DMS153 (cell line): ENCODE data around the gene CFAP74.

ENCODE experiments used
- DNase-seq: peaks from one replicate; lab custom pipeline; 2025; lab: John Stamatoyannopoulos, UW

Gene CFAP74

GRCh38 chr1:2042830-2043773 is 39.5 kb upstream of the CFAP74 start:
- DNase-seq = no peak

- no peak for DNase-seq
These were observed 38.3 kb upstream of the CFAP74 start for GRCh38 chr1:2041887-2042286.

GRCh38 chr1:2041305-2041704 is 37.7 kb upstream of the CFAP74 start:
- DNase-seq = no peak

GRCh38 chr1:2039251-2039650 is 35.7 kb upstream of the CFAP74 start:
- no peak for DNase-seq

DNA sequence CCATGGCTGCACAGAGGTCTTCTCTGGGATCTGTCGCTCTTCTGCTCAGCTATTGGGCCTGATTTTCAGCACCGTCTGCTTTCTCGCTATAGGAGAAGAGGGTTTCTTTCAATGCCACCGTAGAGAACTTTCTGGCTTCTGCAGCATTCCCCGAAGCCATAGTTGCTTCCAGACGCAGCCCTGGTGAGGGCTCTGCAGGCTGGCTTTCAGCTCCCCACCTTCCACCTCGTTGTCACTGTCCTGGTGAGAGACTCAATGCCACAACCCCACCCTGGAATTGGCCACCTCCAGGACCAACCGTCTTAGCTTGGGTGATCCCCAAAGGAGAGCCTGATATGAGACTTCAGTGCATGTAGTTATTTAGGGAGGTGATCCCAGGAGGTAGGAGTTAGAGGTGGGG is 34.6 kb upstream of the CFAP74 start:
- no peak for DNase-seq

GRCh38 chr1:2037314-2037979 is 33.9 kb upstream of the CFAP74 start:
- no peak for DNase-seq

- no peak for DNase-seq
These were observed 32.7 kb upstream of the CFAP74 start for GRCh38 chr1:2036287-2036686.

GRCh38 chr1:2033165-2033564 is 29.6 kb upstream of the CFAP74 start:
- no peak for DNase-seq

DNA sequence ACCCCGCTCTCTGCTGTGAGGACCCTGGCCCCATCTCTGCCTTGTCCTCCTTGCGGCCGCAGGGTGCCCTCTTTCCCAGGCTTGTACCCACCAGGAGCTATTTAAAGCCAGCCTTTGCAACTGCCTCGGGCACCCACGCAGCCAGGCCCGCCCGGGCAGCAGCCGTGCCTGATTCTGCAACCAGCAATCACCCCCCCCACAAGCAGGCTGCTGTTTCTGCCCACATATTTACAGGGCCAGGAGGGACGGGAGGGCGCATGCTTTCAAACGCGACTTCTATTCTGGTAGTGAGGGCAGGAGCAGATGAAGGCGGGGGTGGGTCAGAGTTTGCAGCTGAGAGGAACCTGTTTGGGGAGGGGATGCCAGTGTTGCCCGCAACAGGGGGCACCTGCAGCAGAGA is 29.2 kb upstream of the CFAP74 start:
- DNase-seq = no peak

DNA sequence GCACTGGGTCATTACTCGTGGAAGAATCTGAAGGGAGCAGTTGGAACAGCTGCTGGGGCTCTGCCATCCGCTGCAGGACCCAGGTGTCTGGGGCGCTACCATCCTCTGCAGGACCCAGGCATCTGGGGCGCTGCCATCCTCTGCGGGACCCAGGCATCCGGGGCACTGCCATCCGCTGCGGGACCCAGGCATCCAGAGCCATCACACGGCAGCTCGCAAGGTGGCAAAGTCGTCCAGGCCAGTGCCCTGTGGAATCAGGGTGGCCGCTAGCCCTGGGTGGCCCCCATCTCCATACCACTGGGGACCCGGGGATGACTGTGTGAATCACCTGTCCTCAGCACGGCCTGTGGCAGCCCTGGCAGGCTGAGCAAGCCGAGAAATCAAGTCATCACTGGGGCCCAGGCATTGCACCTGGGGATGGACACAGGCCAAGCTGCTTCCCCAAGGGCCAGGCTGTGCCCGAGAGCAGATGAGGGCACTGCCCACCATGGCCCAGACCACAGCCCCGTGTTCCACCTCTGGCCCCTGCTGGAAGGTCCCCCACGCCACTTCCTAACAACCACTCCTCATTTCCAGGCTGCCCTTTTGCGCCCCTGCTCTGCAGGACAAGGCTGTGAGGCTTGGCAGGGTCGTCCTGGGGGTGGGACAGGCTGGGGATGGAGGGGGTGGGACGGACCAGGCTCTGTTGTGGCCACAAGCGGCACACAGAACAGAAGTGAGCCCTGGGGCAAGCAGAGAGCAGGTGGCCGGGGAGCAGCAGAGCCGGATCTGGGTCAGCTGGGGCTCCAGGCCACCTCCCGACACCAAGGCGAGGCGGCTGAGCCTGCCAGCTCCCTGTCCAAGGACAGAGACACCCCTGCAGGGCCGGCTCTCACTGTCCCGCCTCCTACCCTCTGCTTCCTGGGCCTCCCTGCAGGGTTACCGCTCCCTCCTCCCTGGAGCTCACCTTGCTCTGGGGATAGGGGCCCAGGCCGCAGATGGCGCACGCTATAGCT is 28.3 kb upstream of the CFAP74 start:
- DNase-seq = no peak

- no peak for DNase-seq
These were observed 26.7 kb upstream of the CFAP74 start for GRCh38 chr1:2030076-2030871.

DNA sequence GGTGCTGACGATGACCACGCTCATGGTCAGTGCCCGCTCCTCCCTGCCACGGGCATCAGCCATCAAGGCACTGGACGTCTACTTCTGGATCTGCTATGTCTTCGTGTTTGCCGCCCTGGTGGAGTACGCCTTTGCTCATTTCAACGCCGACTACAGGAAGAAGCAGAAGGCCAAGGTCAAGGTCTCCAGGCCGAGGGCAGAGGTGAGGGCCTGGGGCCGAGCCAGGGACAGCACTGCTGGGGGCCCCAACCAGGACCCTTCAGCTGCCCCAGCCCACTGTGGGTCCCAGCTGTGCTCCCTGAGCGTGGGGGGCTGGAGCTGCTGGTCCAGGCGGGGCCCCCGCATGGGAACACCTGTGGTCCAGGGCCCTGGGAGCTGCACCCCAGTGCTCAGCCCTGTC is 26.0 kb upstream of the CFAP74 start:
- no peak for DNase-seq

DNA sequence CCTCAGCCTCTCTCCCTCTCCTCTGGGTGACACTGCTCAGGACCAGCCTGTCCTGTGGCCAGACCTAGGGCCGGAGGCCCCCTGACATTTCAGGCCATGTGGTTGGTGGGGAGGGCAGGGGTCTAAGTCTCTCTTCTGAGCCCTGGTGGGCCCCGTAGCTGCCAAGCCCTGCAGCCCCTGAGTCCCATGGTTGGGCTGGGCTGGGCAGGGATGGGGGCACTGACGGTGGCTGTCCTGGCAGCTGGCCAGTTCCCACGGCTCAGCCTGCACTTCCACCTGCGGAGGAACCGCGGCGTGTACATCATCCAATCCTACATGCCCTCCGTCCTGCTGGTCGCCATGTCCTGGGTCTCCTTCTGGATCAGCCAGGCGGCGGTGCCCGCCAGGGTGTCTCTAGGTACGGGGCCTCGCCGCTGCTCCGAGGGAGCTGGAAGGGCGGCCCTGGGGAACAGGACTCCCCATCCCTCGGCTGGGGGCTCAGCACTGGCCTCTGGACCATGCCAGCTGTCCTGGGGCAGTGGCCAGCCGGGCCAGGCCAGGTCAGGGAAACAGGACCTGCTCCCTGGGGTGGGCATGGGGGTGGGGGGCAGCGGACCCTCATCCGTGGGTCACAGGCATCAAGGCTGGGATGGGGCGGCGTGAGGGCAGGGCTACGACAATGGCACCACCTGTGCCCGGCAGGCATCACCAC is 25.4 kb upstream of the CFAP74 start:
- DNase-seq = no peak

DNA sequence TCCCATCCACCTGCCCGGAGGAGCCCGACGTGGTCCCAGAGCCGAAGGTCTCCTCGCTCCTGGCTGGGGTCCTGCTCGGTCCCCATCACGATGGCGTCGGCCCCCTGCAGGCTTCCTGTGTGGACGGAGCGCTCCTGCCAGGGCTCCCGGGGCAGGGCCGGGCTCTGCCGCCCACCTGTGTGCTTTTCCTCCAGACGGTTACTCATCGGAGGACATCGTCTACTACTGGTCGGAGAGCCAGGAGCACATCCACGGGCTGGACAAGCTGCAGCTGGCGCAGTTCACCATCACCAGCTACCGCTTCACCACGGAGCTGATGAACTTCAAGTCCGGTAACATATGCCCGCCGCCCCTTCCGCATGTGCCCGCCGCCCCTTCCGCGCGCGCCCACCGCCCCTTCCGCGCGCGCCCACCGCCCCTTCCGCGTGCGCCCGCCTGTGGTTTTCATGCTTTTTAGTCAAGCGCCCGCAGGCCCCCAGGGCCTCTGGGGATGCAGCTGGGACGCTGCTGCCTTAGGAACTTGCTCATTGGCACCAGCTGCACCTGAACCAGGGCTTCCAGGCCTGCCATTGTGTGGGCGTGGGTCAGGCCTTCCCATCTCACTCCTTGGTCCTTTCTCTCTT is 24.5 kb upstream of the CFAP74 start:
- DNase-seq = no peak

DNA sequence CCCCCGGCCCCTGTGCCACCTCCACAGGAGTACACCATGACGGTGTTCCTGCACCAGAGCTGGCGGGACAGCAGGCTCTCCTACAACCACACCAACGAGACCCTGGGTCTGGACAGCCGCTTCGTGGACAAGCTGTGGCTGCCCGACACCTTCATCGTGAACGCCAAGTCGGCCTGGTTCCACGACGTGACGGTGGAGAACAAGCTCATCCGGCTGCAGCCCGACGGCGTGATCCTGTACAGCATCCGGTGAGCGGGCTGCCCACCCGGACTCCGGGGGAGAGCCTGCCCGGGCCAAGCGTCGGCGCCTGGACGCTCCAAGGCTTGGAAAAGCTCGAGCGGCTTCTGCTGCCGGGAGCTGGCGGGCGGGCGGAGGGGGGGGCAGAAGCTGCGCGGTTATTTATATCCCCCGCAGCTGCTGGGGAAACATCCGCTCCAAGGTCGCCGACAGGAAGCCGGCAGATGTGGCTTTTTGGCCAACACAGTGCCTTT is 21.9 kb upstream of the CFAP74 start:
- no peak for DNase-seq

- DNase-seq = no peak
These were observed 21.3 kb upstream of the CFAP74 start for GRCh38 chr1:2024887-2025286.

GRCh38 chr1:2024451-2024850 is 20.9 kb upstream of the CFAP74 start:
- DNase-seq = no peak

DNA sequence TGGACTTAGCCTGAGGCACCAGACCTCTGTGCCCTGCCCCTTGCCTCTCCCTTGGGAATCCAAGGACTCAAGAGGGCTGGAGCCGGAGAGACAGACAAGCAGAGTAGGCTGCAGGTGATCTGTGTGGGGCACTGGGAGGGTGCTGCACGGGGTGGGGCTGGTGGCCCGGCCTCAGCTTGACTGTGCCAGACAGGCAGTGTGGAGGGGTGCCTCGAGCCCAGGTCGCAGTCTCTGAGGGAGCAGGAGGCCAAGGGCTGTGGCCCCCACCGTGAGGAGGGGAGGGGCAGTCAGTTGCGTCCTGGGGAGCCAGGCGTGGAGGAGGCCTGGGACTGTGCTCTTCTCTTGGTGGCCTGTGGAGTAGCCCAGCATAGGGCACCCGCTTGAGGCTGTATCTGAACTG is 19.6 kb upstream of the CFAP74 start:
- DNase-seq = no peak

DNA sequence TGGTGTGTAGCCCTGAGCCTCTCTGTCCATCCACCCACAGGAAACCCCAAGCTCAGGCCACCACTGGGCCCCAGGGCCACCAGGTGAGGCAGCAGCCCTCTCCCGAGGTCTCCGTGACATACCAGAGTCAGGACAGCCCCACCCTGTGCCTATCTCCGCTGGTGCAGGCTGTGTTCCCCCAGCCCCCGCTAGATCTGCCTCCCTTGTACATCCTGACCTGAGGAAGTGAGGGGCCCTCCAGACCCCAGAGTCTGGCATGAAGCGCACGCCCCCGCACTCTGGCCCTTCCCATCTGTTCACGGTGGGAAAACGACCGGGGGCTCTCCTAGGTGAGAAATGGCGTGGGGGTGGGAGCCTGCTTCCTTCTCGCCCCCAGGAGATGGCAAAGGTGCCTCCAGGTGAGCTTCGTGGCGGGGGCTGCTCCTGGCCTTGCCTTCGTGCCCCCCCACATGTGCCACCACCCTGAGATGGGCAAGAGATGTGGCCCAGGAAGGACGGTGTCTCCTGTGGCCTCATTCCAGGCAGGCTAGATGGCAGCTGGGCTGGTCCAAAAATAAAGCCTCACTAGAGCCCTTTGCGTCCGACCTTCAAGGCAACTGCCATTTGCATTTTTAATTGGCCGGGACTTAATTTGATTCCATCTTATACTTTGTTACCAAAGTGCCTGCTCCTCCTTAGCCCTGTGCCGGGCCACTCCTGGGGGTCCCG is 18.6 kb upstream of the CFAP74 start:
- DNase-seq = no peak
